ENCODE data around the gene SELENON. TPM values are rescaled to one million over a fixed set of nuclear protein-coding genes. Genes with fewer than 3 reads are reported as not detected.

The SELENON gene
- total RNA-seq, 1 donor from 2014 or later: 45.2 TPM

- peaks cover 10% of the 10 kb centered on the region for H3K36me3 ChIP-seq
- intact Hi-C loops (cut with micrococcal nuclease): no loop called here
- peaks cover 47% of the 10 kb centered on the region for H3K4me1 ChIP-seq
- no peak for DNase-seq
- H3K27me3 ChIP-seq (ENCODE audit: low read depth): no peaks in the 10 kb centered on the region
- no peak for TF ChIP-seq CTCF (IDR thresholded peaks at IDR 0.05; ENCODE audit: borderline replicate concordance)
- no peaks in the 10 kb centered on the region for H3K9me3 ChIP-seq (replicated peaks)
- no peak overlapping the region for H3K27ac ChIP-seq (replicated peaks)
- H3K4me3 ChIP-seq: no peak overlapping the region
Observed at GRCh38 chr1:25782608-25783201, 17.3 kb upstream of the SELENON start.

- Histone ChIP-seq H3K27ac (replicated peaks) (peak overlapping the region; percentile 64), H3K4me3 (no peak overlapping the region), H3K4me1 (peaks cover 50% of the 10 kb centered on the region), H3K36me3 (peaks cover under 1% of the 10 kb centered on the region), H3K9me3 (replicated peaks) (no peaks in the 10 kb centered on the region), H3K27me3 (ENCODE audit: low read depth) (no peaks in the 10 kb centered on the region)
- intact Hi-C loops (cut with micrococcal nuclease): no loop called here
- no peak for TF ChIP-seq CTCF (IDR thresholded peaks at IDR 0.05; ENCODE audit: borderline replicate concordance)
- peak; percentile 76 for DNase-seq
Observed at GRCh38 chr1:25784575-25785051, 15.4 kb upstream of the SELENON start.

GRCh38 chr1:25785333-25786067 lies 14.5 kb upstream of the SELENON start:
- no peaks in the 10 kb centered on the region for H3K27me3 ChIP-seq (ENCODE audit: low read depth)
- H3K27ac ChIP-seq (replicated peaks): peak overlapping the region; percentile 64
- H3K4me3 ChIP-seq: no peak overlapping the region
- no peak for DNase-seq
- TF ChIP-seq CTCF (IDR thresholded peaks at IDR 0.05; ENCODE audit: borderline replicate concordance): no peak
- peaks cover 50% of the 10 kb centered on the region for H3K4me1 ChIP-seq
- H3K36me3 ChIP-seq: no peaks in the 10 kb centered on the region
- intact Hi-C loops (cut with micrococcal nuclease): no loop called here
- H3K9me3 ChIP-seq (replicated peaks): no peaks in the 10 kb centered on the region

- Histone ChIP-seq H3K27me3 (ENCODE audit: low read depth) (no peaks in the 10 kb centered on the region), H3K4me3 (no peak overlapping the region), H3K27ac (replicated peaks) (peak overlapping the region; percentile 64), H3K36me3 (no peaks in the 10 kb centered on the region), H3K4me1 (peaks cover 50% of the 10 kb centered on the region), H3K9me3 (replicated peaks) (no peaks in the 10 kb centered on the region)
- DNase-seq: no peak
- intact Hi-C loops (cut with micrococcal nuclease): no loop called here
- TF ChIP-seq CTCF (IDR thresholded peaks at IDR 0.05; ENCODE audit: borderline replicate concordance): no peak
Observed at GRCh38 chr1:25786887-25787759, 12.9 kb upstream of the SELENON start.

GRCh38 chr1:25787760-25788166 lies 12.2 kb upstream of the SELENON start:
- Histone ChIP-seq H3K36me3 (no peaks in the 10 kb centered on the region), H3K4me1 (peaks cover 48% of the 10 kb centered on the region), H3K9me3 (replicated peaks) (no peaks in the 10 kb centered on the region), H3K4me3 (no peak overlapping the region), H3K27me3 (ENCODE audit: low read depth) (no peaks in the 10 kb centered on the region), H3K27ac (replicated peaks) (no peak overlapping the region)
- DNase-seq: no peak
- intact Hi-C loops (cut with micrococcal nuclease): no loop called here
- no peak for TF ChIP-seq CTCF (IDR thresholded peaks at IDR 0.05; ENCODE audit: borderline replicate concordance)

Measured in left ventricle myocardium inferior (tissue), 1 donor.